NB4 (cell line): ENCODE results near the gene BST1.
A peak's percentile ranks its signal among the peaks of the same experiment; 100 is the strongest.
"Not testable (repeated sequence)": the region's sequence is repeated elsewhere in the genome, so short reads cannot be mapped to it uniquely, and the experiment has no call there.

ENCODE experiments used
- DNase-seq: peaks from one replicate; pipeline ENCODE4 v3.0.0; 2010; ENCODE audit warnings: low read depth
- H3K4me3 ChIP-seq: one replicate; pipeline ENCODE4 v1.5.1; 2011; ENCODE audit warnings: mild to moderate bottlenecking, low read depth, low read length, moderate library complexity
- CTCF ChIP-seq: IDR thresholded peaks from one replicate; pipeline ENCODE4 v1.5.1; 2012; ENCODE audit warnings: low read depth, low read length
- MAX ChIP-seq: IDR thresholded peaks from 2 replicates; pipeline ENCODE4 v1.6.1; 2011; ENCODE audit warnings: low read depth, low read length
- MYC ChIP-seq: IDR thresholded peaks from 2 replicates; pipeline ENCODE4 v1.6.1; 2011; ENCODE audit warnings: low read depth, low read length
- POLR2A ChIP-seq: IDR thresholded peaks from 2 replicates; pipeline ENCODE4 v1.6.1; 2011; ENCODE audit warnings: mild to moderate bottlenecking; ENCODE audit not compliant: insufficient read length; ENCODE audit errors: extremely low read depth

Gene BST1

GRCh38 chr4:15729910-15730533 is 27.2 kb downstream of the BST1 start:
- H3K4me3 ChIP-seq, result no peak overlapping the region
- TF ChIP-seq CTCF, result peak; percentile 88
- no peak for TF ChIP-seq POLR2A
- DNase-seq, result peak; percentile 75

GRCh38 chr4:15733061-15733460 is 30.2 kb downstream of the BST1 start:
- H3K4me3 ChIP-seq, DNase-seq: not testable (repeated sequence)

- TF ChIP-seq MYC (no peak), POLR2A (no peak), CTCF (no peak), MAX (no peak)
- H3K4me3 ChIP-seq, result no peak overlapping the region
- no peak for DNase-seq
Observed at GRCh38 chr4:15735536-15735935, 32.7 kb downstream of the BST1 start.

GRCh38 chr4:15736514-15737050 is 33.7 kb downstream of the BST1 start:
- DNase-seq, result no peak
- TF ChIP-seq CTCF (no peak), POLR2A (no peak), MYC (no peak), MAX (no peak)
- no peak overlapping the region for H3K4me3 ChIP-seq

GRCh38 chr4:15737255-15737654 is 34.4 kb downstream of the BST1 start:
- no peak overlapping the region for H3K4me3 ChIP-seq
- TF ChIP-seq CTCF (peak; percentile 13), MAX (no peak), POLR2A (no peak)
- DNase-seq, result no peak

- no peak for DNase-seq
- TF ChIP-seq MYC (no peak), POLR2A (no peak), CTCF (no peak), MAX (no peak)
- no peak overlapping the region for H3K4me3 ChIP-seq
Observed at GRCh38 chr4:15738877-15739276, 36.0 kb downstream of the BST1 start.
